ENCODE results near the gene BCOR.

Gene BCOR

GRCh38 chrX:40097504-40098263, at the start of gene BCOR:
Gene BCOR, minus strand, starts transcription at chrX:40097958. Its CDS starts 20,029 bp downstream, at chrX:40077929.
- peak within 1 kb of the TSS in 4 of 5 donors; percentile 61 to 69 (median 65) for H3K4me3 ChIP-seq (ENCODE audit: low read depth in 1 of 5, low read length in 5 of 5)
- H3K4me1 ChIP-seq (ENCODE audit: control insufficient read depth in 5 of 5, insufficient read depth in 5 of 5, low read length in 5 of 5): peaks cover 0 to 52% (median 31%) of the 10 kb centered on the region in 5 donors
- no peak within 1 kb of the TSS for H3K9ac ChIP-seq (ENCODE audit: low read length in 5 of 5)

GRCh38 chrX:40147126-40147952, 49.6 kb upstream of the BCOR start:
- H3K27me3 ChIP-seq (ENCODE audit: control insufficient read depth in 5 of 5, insufficient read depth in 4 of 5, low read length in 5 of 5): peaks cover 21 to 56% (median 30%) of the 10 kb centered on the region in 5 donors

More at GRCh38 chrX:40097504-40098263, at the start of gene BCOR:
- Histone ChIP-seq H3K36me3 (ENCODE audit: control insufficient read depth in 5 of 5, insufficient read depth in 5 of 5, low read length in 5 of 5) (no peaks in the 10 kb centered on the region), H3K27ac (ENCODE audit: low read depth, low read length) (no peak within 1 kb of the TSS), H3K9me3 (ENCODE audit: control insufficient read depth in 5 of 5, low read length in 5 of 5) (no peaks in the 10 kb centered on the region), H3K27me3 (ENCODE audit: control insufficient read depth in 5 of 5, insufficient read depth in 4 of 5, low read length in 5 of 5) (peaks cover 0 to 41% (median 19%) of the 10 kb centered on the region in 5 donors)

GRCh38 chrX:40146262-40147125, 48.7 kb upstream of the BCOR start:
- no peaks in the 10 kb centered on the region for H3K9me3 ChIP-seq (ENCODE audit: control insufficient read depth in 5 of 5, low read length in 5 of 5)
- no peaks in the 10 kb centered on the region for H3K36me3 ChIP-seq (ENCODE audit: control insufficient read depth in 5 of 5, insufficient read depth in 5 of 5, low read length in 5 of 5)
- H3K27ac ChIP-seq (ENCODE audit: low read depth, low read length): no peak overlapping the region
- H3K9ac ChIP-seq (ENCODE audit: low read length in 5 of 5): peak overlapping the region in 2 of 5 donors; percentile 31 to 35
- peak overlapping the region in 3 of 5 donors; percentile 48 to 50 (median 48) for H3K4me3 ChIP-seq (ENCODE audit: low read depth in 1 of 5, low read length in 5 of 5)
- H3K4me1 ChIP-seq (ENCODE audit: control insufficient read depth in 5 of 5, insufficient read depth in 5 of 5, low read length in 5 of 5): peaks cover 4 to 52% (median 25%) of the 10 kb centered on the region in 5 donors
- H3K27me3 ChIP-seq (ENCODE audit: control insufficient read depth in 5 of 5, insufficient read depth in 4 of 5, low read length in 5 of 5): peaks cover 18 to 52% (median 39%) of the 10 kb centered on the region in 5 donors

More at GRCh38 chrX:40147126-40147952, 49.6 kb upstream of the BCOR start:
- no peak overlapping the region for H3K27ac ChIP-seq (ENCODE audit: low read depth, low read length)
- no peak overlapping the region for H3K9ac ChIP-seq (ENCODE audit: low read length in 5 of 5)
- no peaks in the 10 kb centered on the region for H3K36me3 ChIP-seq (ENCODE audit: control insufficient read depth in 5 of 5, insufficient read depth in 5 of 5, low read length in 5 of 5)
- no peak overlapping the region for H3K4me3 ChIP-seq (ENCODE audit: low read depth in 1 of 5, low read length in 5 of 5)
- no peaks in the 10 kb centered on the region for H3K9me3 ChIP-seq (ENCODE audit: control insufficient read depth in 5 of 5, low read length in 5 of 5)
- H3K4me1 ChIP-seq (ENCODE audit: control insufficient read depth in 5 of 5, insufficient read depth in 5 of 5, low read length in 5 of 5): peaks cover 4 to 52% (median 25%) of the 10 kb centered on the region in 5 donors

GRCh38 chrX:40145923-40146261, 48.1 kb upstream of the BCOR start:
- Histone ChIP-seq H3K27ac (ENCODE audit: low read depth, low read length) (no peak overlapping the region), H3K9me3 (ENCODE audit: control insufficient read depth in 5 of 5, low read length in 5 of 5) (no peaks in the 10 kb centered on the region), H3K36me3 (ENCODE audit: control insufficient read depth in 5 of 5, insufficient read depth in 5 of 5, low read length in 5 of 5) (no peaks in the 10 kb centered on the region), H3K9ac (ENCODE audit: low read length in 5 of 5) (peak overlapping the region in 1 of 5 donors; percentile 35), H3K27me3 (ENCODE audit: control insufficient read depth in 5 of 5, insufficient read depth in 4 of 5, low read length in 5 of 5) (peaks cover 15 to 47% (median 39%) of the 10 kb centered on the region in 5 donors), H3K4me3 (ENCODE audit: low read depth in 1 of 5, low read length in 5 of 5) (peak overlapping the region; percentile 31 to 51 (median 48)), H3K4me1 (ENCODE audit: control insufficient read depth in 5 of 5, insufficient read depth in 5 of 5, low read length in 5 of 5) (peaks cover 4 to 57% (median 31%) of the 10 kb centered on the region in 5 donors)

- peaks cover 13 to 45% (median 34%) of the 10 kb centered on the region in 5 donors for H3K27me3 ChIP-seq (ENCODE audit: control insufficient read depth in 5 of 5, insufficient read depth in 4 of 5, low read length in 5 of 5)
- peaks cover 5 to 57% (median 32%) of the 10 kb centered on the region in 5 donors for H3K4me1 ChIP-seq (ENCODE audit: control insufficient read depth in 5 of 5, insufficient read depth in 5 of 5, low read length in 5 of 5)
- no peak overlapping the region for H3K27ac ChIP-seq (ENCODE audit: low read depth, low read length)
- peak overlapping the region; percentile 48 to 52 (median 50) for H3K4me3 ChIP-seq (ENCODE audit: low read depth in 1 of 5, low read length in 5 of 5)
- no peaks in the 10 kb centered on the region for H3K9me3 ChIP-seq (ENCODE audit: control insufficient read depth in 5 of 5, low read length in 5 of 5)
- no peaks in the 10 kb centered on the region for H3K36me3 ChIP-seq (ENCODE audit: control insufficient read depth in 5 of 5, insufficient read depth in 5 of 5, low read length in 5 of 5)
- H3K9ac ChIP-seq (ENCODE audit: low read length in 5 of 5): peak overlapping the region in 2 of 5 donors; percentile 22 to 37
Observed at GRCh38 chrX:40145001-40145922, 47.5 kb upstream of the BCOR start.

GRCh38 chrX:40144576-40144975, 46.8 kb upstream of the BCOR start:
- Histone ChIP-seq H3K9me3 (ENCODE audit: control insufficient read depth in 5 of 5, low read length in 5 of 5) (no peaks in the 10 kb centered on the region), H3K27me3 (ENCODE audit: control insufficient read depth in 5 of 5, insufficient read depth in 4 of 5, low read length in 5 of 5) (peaks cover 13 to 43% (median 34%) of the 10 kb centered on the region in 5 donors), H3K9ac (ENCODE audit: low read length in 5 of 5) (no peak overlapping the region), H3K27ac (ENCODE audit: low read depth, low read length) (no peak overlapping the region), H3K36me3 (ENCODE audit: control insufficient read depth in 5 of 5, insufficient read depth in 5 of 5, low read length in 5 of 5) (no peaks in the 10 kb centered on the region), H3K4me3 (ENCODE audit: low read depth in 1 of 5, low read length in 5 of 5) (no peak overlapping the region), H3K4me1 (ENCODE audit: control insufficient read depth in 5 of 5, insufficient read depth in 5 of 5, low read length in 5 of 5) (peaks cover 3 to 53% (median 32%) of the 10 kb centered on the region in 5 donors)

GRCh38 chrX:40143987-40144386, 46.2 kb upstream of the BCOR start:
- Histone ChIP-seq H3K27me3 (ENCODE audit: control insufficient read depth in 5 of 5, insufficient read depth in 4 of 5, low read length in 5 of 5) (peaks cover 13 to 38% (median 33%) of the 10 kb centered on the region in 5 donors), H3K4me1 (ENCODE audit: control insufficient read depth in 5 of 5, insufficient read depth in 5 of 5, low read length in 5 of 5) (peaks cover 1 to 47% (median 32%) of the 10 kb centered on the region in 5 donors), H3K9me3 (ENCODE audit: control insufficient read depth in 5 of 5, low read length in 5 of 5) (no peaks in the 10 kb centered on the region), H3K36me3 (ENCODE audit: control insufficient read depth in 5 of 5, insufficient read depth in 5 of 5, low read length in 5 of 5) (no peaks in the 10 kb centered on the region), H3K4me3 (ENCODE audit: low read depth in 1 of 5, low read length in 5 of 5) (no peak overlapping the region), H3K9ac (ENCODE audit: low read length in 5 of 5) (no peak overlapping the region), H3K27ac (ENCODE audit: low read depth, low read length) (no peak overlapping the region)

GRCh38 chrX:40143001-40143400, 45.2 kb upstream of the BCOR start:
- Histone ChIP-seq H3K4me3 (ENCODE audit: low read depth in 1 of 5, low read length in 5 of 5) (no peak overlapping the region), H3K36me3 (ENCODE audit: control insufficient read depth in 5 of 5, insufficient read depth in 5 of 5, low read length in 5 of 5) (no peaks in the 10 kb centered on the region), H3K9me3 (ENCODE audit: control insufficient read depth in 5 of 5, low read length in 5 of 5) (no peaks in the 10 kb centered on the region), H3K4me1 (ENCODE audit: control insufficient read depth in 5 of 5, insufficient read depth in 5 of 5, low read length in 5 of 5) (peaks cover 1 to 39% (median 32%) of the 10 kb centered on the region in 5 donors), H3K9ac (ENCODE audit: low read length in 5 of 5) (no peak overlapping the region), H3K27ac (ENCODE audit: low read depth, low read length) (no peak overlapping the region), H3K27me3 (ENCODE audit: control insufficient read depth in 5 of 5, insufficient read depth in 4 of 5, low read length in 5 of 5) (peaks cover 13 to 33% (median 29%) of the 10 kb centered on the region in 5 donors)

All from subcutaneous abdominal adipose tissue (tissue), 5 donors.